ENCODE results near the gene MGME1. TPM values are rescaled to one million over a fixed set of nuclear protein-coding genes. Genes with fewer than 3 reads are reported as not detected.

Gene MGME1
- total RNA-seq, 1 experiment from 2014 or later, result 24.0 TPM

DNA sequence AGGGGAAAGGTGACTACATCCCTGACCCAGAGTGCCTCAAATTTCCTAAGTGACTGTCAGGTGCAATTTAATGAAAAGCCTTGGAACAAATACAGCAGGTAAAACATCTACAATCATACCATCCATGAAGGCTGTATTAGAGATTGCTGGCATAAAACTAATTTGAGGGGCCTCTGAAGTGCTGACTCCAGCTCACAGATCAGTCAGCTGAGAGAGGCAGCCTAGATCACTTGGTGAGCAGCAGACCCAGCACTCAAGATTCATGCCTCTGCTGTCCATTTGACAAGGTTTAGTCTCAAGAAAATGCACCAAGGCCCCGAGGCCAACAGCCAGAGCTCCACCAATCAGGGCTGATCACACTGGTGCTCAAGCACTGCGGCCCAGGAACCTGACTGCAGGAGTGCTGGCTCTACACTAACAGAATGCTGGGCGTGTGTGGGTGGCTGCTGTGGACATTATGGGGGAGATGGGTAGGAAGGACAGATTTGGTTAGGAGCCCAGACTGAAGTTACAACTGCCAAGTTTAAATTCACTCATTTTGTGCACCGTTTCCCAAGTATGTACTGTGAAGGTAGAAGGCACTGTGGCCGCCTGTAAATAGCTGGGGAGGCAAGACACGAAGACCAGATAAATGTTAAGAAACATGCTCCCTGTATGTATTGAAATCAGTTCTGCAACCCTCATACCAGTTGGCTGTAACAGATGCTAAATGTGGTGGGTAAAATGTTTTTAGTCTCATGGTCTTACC, 28.4 kb upstream of the MGME1 start:
- intact Hi-C loops (cut with micrococcal nuclease), result no loop called here
- Mint-ChIP-seq H3K36me3 (ENCODE audit: insufficient read depth, unreplicated experiment) (peaks cover 68% of the 10 kb centered on the region), H3K27ac (ENCODE audit: low read depth, unreplicated experiment) (no peak overlapping the region), H3K4me3 (ENCODE audit: unreplicated experiment) (no peak overlapping the region), H3K9me3 (ENCODE audit: unreplicated experiment) (no peaks in the 10 kb centered on the region), H3K27me3 (ENCODE audit: insufficient read depth, unreplicated experiment) (no peaks in the 10 kb centered on the region), H3K4me1 (ENCODE audit: insufficient read depth, unreplicated experiment) (no peaks in the 10 kb centered on the region)
- POLR2A ChIA-PET, result interaction anchor here (1.3 kb wide), 1 partner anchor 19 kb away, joined by 3 read pairs; no protein-coding TSS in a partner anchor
- TF ChIP-seq, protein P1, sequence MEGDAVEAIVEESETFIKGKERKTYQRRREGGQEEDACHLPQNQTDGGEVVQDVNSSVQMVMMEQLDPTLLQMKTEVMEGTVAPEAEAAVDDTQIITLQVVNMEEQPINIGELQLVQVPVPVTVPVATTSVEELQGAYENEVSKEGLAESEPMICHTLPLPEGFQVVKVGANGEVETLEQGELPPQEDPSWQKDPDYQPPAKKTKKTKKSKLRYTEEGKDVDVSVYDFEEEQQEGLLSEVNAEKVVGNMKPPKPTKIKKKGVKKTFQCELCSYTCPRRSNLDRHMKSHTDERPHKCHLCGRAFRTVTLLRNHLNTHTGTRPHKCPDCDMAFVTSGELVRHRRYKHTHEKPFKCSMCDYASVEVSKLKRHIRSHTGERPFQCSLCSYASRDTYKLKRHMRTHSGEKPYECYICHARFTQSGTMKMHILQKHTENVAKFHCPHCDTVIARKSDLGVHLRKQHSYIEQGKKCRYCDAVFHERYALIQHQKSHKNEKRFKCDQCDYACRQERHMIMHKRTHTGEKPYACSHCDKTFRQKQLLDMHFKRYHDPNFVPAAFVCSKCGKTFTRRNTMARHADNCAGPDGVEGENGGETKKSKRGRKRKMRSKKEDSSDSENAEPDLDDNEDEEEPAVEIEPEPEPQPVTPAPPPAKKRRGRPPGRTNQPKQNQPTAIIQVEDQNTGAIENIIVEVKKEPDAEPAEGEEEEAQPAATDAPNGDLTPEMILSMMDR (IDR thresholded peaks at IDR 0.05; ENCODE audit: unreplicated experiment), result no peak
- DNase-seq (ENCODE audit: unreplicated experiment), result no peak
- no TSS peak for BruUV-seq (replicated peaks)
- CTCF ChIA-PET, result interaction anchor here (0.6 to 1.3 kb wide), 5 partner anchors 9 to 218 kb away, joined by 3 read pairs; no protein-coding TSS in a partner anchor

DNA sequence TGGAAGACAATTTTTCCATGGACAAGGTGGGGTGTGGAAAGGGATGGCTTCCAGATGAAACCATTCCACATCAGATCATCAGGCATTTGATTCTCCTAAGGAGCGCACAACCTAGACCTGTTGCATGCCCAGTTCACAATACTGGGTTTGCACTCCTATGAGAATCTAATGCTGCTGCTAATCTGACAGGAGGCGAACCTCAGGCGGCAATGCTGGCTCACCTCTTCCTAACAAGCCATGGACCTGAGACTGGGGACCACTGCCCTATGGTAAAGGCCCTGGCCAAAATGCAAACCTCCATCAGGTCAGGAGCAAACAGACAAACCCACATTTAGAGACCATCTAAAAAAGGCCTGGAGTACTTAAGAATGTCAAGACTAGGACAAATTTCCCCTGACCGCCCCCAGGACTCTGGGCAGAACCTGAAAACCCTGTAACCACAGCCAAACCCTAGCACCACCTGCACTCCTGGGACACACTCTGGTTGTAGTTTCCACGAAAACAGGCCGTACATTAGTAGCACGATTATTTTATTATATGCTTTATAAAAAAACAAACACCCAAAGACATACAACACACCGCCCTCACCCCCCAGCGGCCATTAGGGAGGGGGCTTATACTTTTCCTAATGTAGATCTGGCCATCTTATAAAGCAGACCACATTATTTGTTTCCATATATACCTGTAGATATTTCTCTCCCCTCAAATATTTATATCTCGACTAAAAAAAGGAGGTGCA, 27.6 kb upstream of the MGME1 start:
- CTCF ChIA-PET, result no interaction called here
- H3K36me3 Mint-ChIP-seq (ENCODE audit: insufficient read depth, unreplicated experiment), result peaks cover 77% of the 10 kb centered on the region
- DNase-seq (ENCODE audit: unreplicated experiment), result no peak
- no peak overlapping the region for H3K4me3 Mint-ChIP-seq (ENCODE audit: unreplicated experiment)
- BruUV-seq (replicated peaks), result no TSS peak
- intact Hi-C loops (cut with micrococcal nuclease), result no loop called here
- H3K27me3 Mint-ChIP-seq (ENCODE audit: insufficient read depth, unreplicated experiment), result no peaks in the 10 kb centered on the region
- POLR2A ChIA-PET, result interaction anchor here (1.3 kb wide), 1 partner anchor 28 kb away, joined by 3 read pairs; no protein-coding TSS in a partner anchor
- TF ChIP-seq, protein P1 (IDR thresholded peaks at IDR 0.05; ENCODE audit: unreplicated experiment), result no peak
- no peaks in the 10 kb centered on the region for H3K9me3 Mint-ChIP-seq (ENCODE audit: unreplicated experiment)
- H3K4me1 Mint-ChIP-seq (ENCODE audit: insufficient read depth, unreplicated experiment), result no peaks in the 10 kb centered on the region
- H3K27ac Mint-ChIP-seq (ENCODE audit: low read depth, unreplicated experiment), result no peak overlapping the region

DNA sequence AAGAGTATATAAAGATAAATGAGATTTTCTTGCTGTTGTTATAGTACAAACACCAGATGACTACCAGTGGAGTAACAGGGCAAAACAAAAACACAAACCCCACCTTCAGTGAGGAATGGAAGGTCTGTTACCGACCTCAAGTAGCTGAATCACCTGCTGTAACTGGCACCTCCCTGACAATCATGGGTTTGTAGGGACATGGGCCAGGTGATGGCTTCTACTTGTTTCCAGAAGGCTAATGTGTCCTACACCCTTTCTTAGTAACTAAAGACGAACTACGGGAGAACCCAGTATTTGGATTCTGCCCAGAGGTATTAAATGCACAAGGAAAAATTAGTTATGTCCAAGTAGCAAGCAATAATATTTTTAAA, 27.0 kb upstream of the MGME1 start:
- no TSS peak for BruUV-seq (replicated peaks)
- POLR2A ChIA-PET, result interaction anchor here (1.3 kb wide), 1 partner anchor 28 kb away, joined by 3 read pairs; no protein-coding TSS in a partner anchor
- TF ChIP-seq, protein P1 (IDR thresholded peaks at IDR 0.05; ENCODE audit: unreplicated experiment), result no peak
- Mint-ChIP-seq H3K4me1 (ENCODE audit: insufficient read depth, unreplicated experiment) (no peaks in the 10 kb centered on the region), H3K27ac (ENCODE audit: low read depth, unreplicated experiment) (no peak overlapping the region), H3K4me3 (ENCODE audit: unreplicated experiment) (no peak overlapping the region), H3K9me3 (ENCODE audit: unreplicated experiment) (no peaks in the 10 kb centered on the region), H3K36me3 (ENCODE audit: insufficient read depth, unreplicated experiment) (peaks cover 83% of the 10 kb centered on the region), H3K27me3 (ENCODE audit: insufficient read depth, unreplicated experiment) (no peaks in the 10 kb centered on the region)
- no peak for DNase-seq (ENCODE audit: unreplicated experiment)
- intact Hi-C loops (cut with micrococcal nuclease), result no loop called here
- CTCF ChIA-PET, result interaction anchor here (0.6 to 2.0 kb wide), 2 partner anchors 8 to 13 kb away, joined by 3 to 6 read pairs; no protein-coding TSS in a partner anchor

DNA sequence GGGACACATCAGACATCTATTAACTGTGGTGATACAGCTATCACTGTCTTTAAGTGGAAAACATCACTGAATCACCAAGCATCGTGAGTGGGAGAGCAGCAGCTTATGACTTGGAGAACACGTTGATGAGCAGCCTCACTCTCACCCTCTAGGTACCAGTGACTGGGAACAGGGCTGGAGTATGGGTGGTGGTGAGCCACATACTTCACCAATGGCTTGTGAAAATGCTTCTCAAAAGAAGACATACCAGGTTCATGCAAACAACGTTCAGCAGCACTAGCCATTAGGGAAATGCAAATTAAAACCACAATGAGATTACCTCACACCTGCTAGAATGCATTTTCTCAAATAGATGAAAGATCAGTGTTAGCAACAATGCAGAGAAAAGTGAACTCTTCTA, 25.5 kb upstream of the MGME1 start:
- no peak for DNase-seq (ENCODE audit: unreplicated experiment)
- no peaks in the 10 kb centered on the region for H3K4me1 Mint-ChIP-seq (ENCODE audit: insufficient read depth, unreplicated experiment)
- BruUV-seq (replicated peaks), result no TSS peak
- no peak overlapping the region for H3K27ac Mint-ChIP-seq (ENCODE audit: low read depth, unreplicated experiment)
- H3K4me3 Mint-ChIP-seq (ENCODE audit: unreplicated experiment), result no peak overlapping the region
- intact Hi-C loops (cut with micrococcal nuclease), result no loop called here
- ChIA-PET CTCF (interaction anchor here (1.0 to 2.0 kb wide), 2 partner anchors 11 to 261 kb away, joined by 3 to 6 read pairs; no protein-coding TSS in a partner anchor), POLR2A (no interaction called here)
- no peaks in the 10 kb centered on the region for H3K9me3 Mint-ChIP-seq (ENCODE audit: unreplicated experiment)
- no peaks in the 10 kb centered on the region for H3K27me3 Mint-ChIP-seq (ENCODE audit: insufficient read depth, unreplicated experiment)
- TF ChIP-seq, protein P1 (IDR thresholded peaks at IDR 0.05; ENCODE audit: unreplicated experiment), result no peak
- peaks cover 98% of the 10 kb centered on the region for H3K36me3 Mint-ChIP-seq (ENCODE audit: insufficient read depth, unreplicated experiment)

Data from MCF 10A (cell line).